Superior temporal gyrus (tissue), 1 donor: ENCODE results near the gene KRTAP2-3.
"Not testable (repeated sequence)": the region's sequence is repeated elsewhere in the genome, so short reads cannot be mapped to it uniquely, and the experiment has no call there.

Experiments
- DNase-seq: peaks from one replicate; pipeline ENCODE4 v3.0.0-alpha.2; 2016; ENCODE audit errors: extremely low spot score

Gene KRTAP2-3

GRCh38 chr17:41067281-41067680 is 7.4 kb upstream of the KRTAP2-3 start:
- no peak for DNase-seq

GRCh38 chr17:41065829-41066624 is 6.1 kb upstream of the KRTAP2-3 start, which contains the start of gene KRTAP2-4:
KRTAP2-4 (minus strand) TSS chr17:41065879; CDS start chr17:41065845, 34 bp downstream.
- no peak for DNase-seq

GRCh38 chr17:41065016-41065689 is 5.2 kb upstream of the KRTAP2-3 start:
- DNase-seq: not testable (repeated sequence)

GRCh38 chr17:41064301-41064700 is 4.4 kb upstream of the KRTAP2-3 start:
- DNase-seq: no peak

GRCh38 chr17:41063449-41063848 is 3.5 kb upstream of the KRTAP2-3 start:
- no peak for DNase-seq

GRCh38 chr17:41061964-41062363 is 2.0 kb upstream of the KRTAP2-3 start:
- DNase-seq: no peak

- not testable (repeated sequence) for DNase-seq
These were observed 450 bp downstream of the KRTAP2-3 start for GRCh38 chr17:41059276-41060051.

- no peak for DNase-seq
These were observed 1.2 kb downstream of the KRTAP2-3 start for GRCh38 chr17:41058741-41059140.

GRCh38 chr17:41057547-41057946 is 2.4 kb downstream of the KRTAP2-3 start:
- no peak for DNase-seq

- DNase-seq: not testable (repeated sequence)
These were observed 4.8 kb downstream of the KRTAP2-3 start, which contains the start of gene KRTAP2-2 for GRCh38 chr17:41055130-41055529. KRTAP2-2 (minus strand) TSS chr17:41055230; CDS start chr17:41055211, 19 bp downstream.

- DNase-seq: not testable (repeated sequence)
These were observed 5.4 kb downstream of the KRTAP2-3 start for GRCh38 chr17:41054556-41054955.

GRCh38 chr17:41054025-41054424 is 5.9 kb downstream of the KRTAP2-3 start:
- no peak for DNase-seq

GRCh38 chr17:41052566-41052965 is 7.3 kb downstream of the KRTAP2-3 start:
- DNase-seq: no peak

GRCh38 chr17:41049110-41049509 is 10.8 kb downstream of the KRTAP2-3 start:
- DNase-seq: no peak

GRCh38 chr17:41048441-41048840 is 11.5 kb downstream of the KRTAP2-3 start:
- no peak for DNase-seq

GRCh38 chr17:41046735-41047465 is 13.0 kb downstream of the KRTAP2-3 start, which contains the start of gene KRTAP2-1:
KRTAP2-1 (minus strand) TSS chr17:41047316; CDS start chr17:41047267, 49 bp downstream.
- DNase-seq: not testable (repeated sequence)

GRCh38 chr17:41042953-41043352 is 17.0 kb downstream of the KRTAP2-3 start:
- DNase-seq: no peak

- DNase-seq: not testable (repeated sequence)
These were observed 18.9 kb downstream of the KRTAP2-3 start, which contains the start of gene KRTAP1-1 for GRCh38 chr17:41040783-41041571. KRTAP1-1 (minus strand) TSS chr17:41041450; CDS start chr17:41041397, 53 bp downstream.

GRCh38 chr17:41037853-41038350 is 22.0 kb downstream of the KRTAP2-3 start:
- no peak for DNase-seq

GRCh38 chr17:41034346-41034935 is 25.5 kb downstream of the KRTAP2-3 start, which contains the start of gene KRTAP1-3:
KRTAP1-3 (minus strand) TSS chr17:41034874; CDS start chr17:41034821, 53 bp downstream.
- not testable (repeated sequence) for DNase-seq
